Fibroblast of pulmonary artery (primary cell): ENCODE measurements around the gene CENPA.

ENCODE experiments used
- DNase-seq: peaks from one replicate; pipeline ENCODE4 v3.0.0-alpha.2; 2010; ENCODE audit warnings: low read depth
- H3K4me3 ChIP-seq: replicated peaks from 2 replicates; pipeline ENCODE4 v1.5.1; 2011; ENCODE audit warnings: low read depth, mild to moderate bottlenecking, control low read depth, low read length, moderate library complexity
- CTCF ChIP-seq: IDR thresholded peaks from 2 replicates; pipeline ENCODE4 v1.5.1; 2011; ENCODE audit warnings: mild to moderate bottlenecking, control low read depth, low read length, inconsistent platforms; ENCODE audit errors: missing control alignments

The CENPA gene

GRCh38 chr2:26752656-26753055 lies 33.2 kb upstream of the CENPA start:
- no peak for DNase-seq
- no peak overlapping the region for H3K4me3 ChIP-seq
- TF ChIP-seq CTCF: no peak

- no peak overlapping the region for H3K4me3 ChIP-seq
- no peak for DNase-seq
- TF ChIP-seq CTCF: no peak
Measured at GRCh38 chr2:26754539-26754938, 31.3 kb upstream of the CENPA start.

- no peak for TF ChIP-seq CTCF
Measured at GRCh38 chr2:26754972-26755670, 30.7 kb upstream of the CENPA start.

GRCh38 chr2:26756337-26756736 lies 29.5 kb upstream of the CENPA start:
- peak; percentile 26 for DNase-seq
- no peak for TF ChIP-seq CTCF
- no peak overlapping the region for H3K4me3 ChIP-seq

More at GRCh38 chr2:26754972-26755670, 30.7 kb upstream of the CENPA start:
- no peak for DNase-seq
- no peak overlapping the region for H3K4me3 ChIP-seq

GRCh38 chr2:26757873-26758789 lies 27.7 kb upstream of the CENPA start:
- no peak for TF ChIP-seq CTCF
- peak; percentile 99 for DNase-seq
- no peak overlapping the region for H3K4me3 ChIP-seq

- H3K4me3 ChIP-seq: no peak overlapping the region
- no peak for TF ChIP-seq CTCF
Measured at GRCh38 chr2:26758790-26759321, 27.0 kb upstream of the CENPA start.

More at GRCh38 chr2:26758790-26759321, 27.0 kb upstream of the CENPA start:
- no peak for DNase-seq
